NCI-H2081 treated with DMSO at 0.1 percent for 48 hours (cell line): ENCODE data around the gene IQGAP2.
"Not testable (repeated sequence)": the region's sequence is repeated elsewhere in the genome, so short reads cannot be mapped to it uniquely, and the experiment has no call there.

Experiments used
- DNase-seq: peaks from one replicate; lab custom pipeline; 2025; lab: John Stamatoyannopoulos, UW

IQGAP2 gene

GRCh38 chr5:76499507-76500161, 96.5 kb downstream of the IQGAP2 start:
- no peak for DNase-seq

- DNase-seq: no peak
Measured at GRCh38 chr5:76500633-76501393, 97.7 kb downstream of the IQGAP2 start.

- DNase-seq: no peak
Measured at GRCh38 chr5:76503929-76504328, 100.8 kb downstream of the IQGAP2 start.

- DNase-seq: no peak
Measured at GRCh38 chr5:76504901-76505564, 101.9 kb downstream of the IQGAP2 start.

GRCh38 chr5:76513476-76513875, 110.4 kb downstream of the IQGAP2 start:
- DNase-seq: no peak

- no peak for DNase-seq
Measured at GRCh38 chr5:76514292-76514691, 111.2 kb downstream of the IQGAP2 start.

- no peak for DNase-seq
Measured at GRCh38 chr5:76514713-76515112, 111.6 kb downstream of the IQGAP2 start.

GRCh38 chr5:76517334-76517733, 114.2 kb downstream of the IQGAP2 start:
- DNase-seq: no peak

GRCh38 chr5:76518246-76518645, 115.2 kb downstream of the IQGAP2 start:
- not testable (repeated sequence) for DNase-seq

GRCh38 chr5:76521240-76521758, 118.2 kb downstream of the IQGAP2 start:
- no peak for DNase-seq

GRCh38 chr5:76522103-76522935, 119.2 kb downstream of the IQGAP2 start:
- DNase-seq: no peak

- no peak for DNase-seq
Measured at GRCh38 chr5:76524101-76524835, 121.2 kb downstream of the IQGAP2 start.

GRCh38 chr5:76524868-76525267, 121.8 kb downstream of the IQGAP2 start:
- no peak for DNase-seq

- no peak for DNase-seq
Measured at GRCh38 chr5:76525956-76526355, 122.9 kb downstream of the IQGAP2 start.

GRCh38 chr5:76526950-76527583, 124.0 kb downstream of the IQGAP2 start:
- no peak for DNase-seq

- DNase-seq: no peak
Measured at GRCh38 chr5:76527685-76528161, 124.6 kb downstream of the IQGAP2 start.

GRCh38 chr5:76528547-76529331, 125.7 kb downstream of the IQGAP2 start:
- no peak for DNase-seq

GRCh38 chr5:76529464-76530344, 126.6 kb downstream of the IQGAP2 start:
- DNase-seq: no peak

- DNase-seq: no peak
Measured at GRCh38 chr5:76532052-76532451, 129.0 kb downstream of the IQGAP2 start.
